Endothelial cell (in vitro differentiated cells): ENCODE results near the gene TSC1. TPM values are rescaled to one million over a fixed set of nuclear protein-coding genes. Genes with fewer than 3 reads are reported as not detected.

ENCODE experiments used
- DNase-seq: peaks from one replicate; pipeline ENCODE4 v3.0.0; 2021; ENCODE audit warnings: low spot score
- H3K27ac Mint-ChIP-seq: one replicate; pipeline ENCODE4 v1.8.0; 2021; ENCODE audit warnings: mixed read lengths, inconsistent platforms; ENCODE audit not compliant: unreplicated experiment
- H3K27me3 Mint-ChIP-seq: one replicate; pipeline ENCODE4 v1.8.0; 2021; ENCODE audit warnings: mild to moderate bottlenecking, moderate library complexity, mixed read lengths, inconsistent platforms; ENCODE audit not compliant: unreplicated experiment
- H3K36me3 Mint-ChIP-seq: one replicate; pipeline ENCODE4 v1.8.0; 2021; ENCODE audit warnings: mild to moderate bottlenecking, low read depth, mixed read lengths, inconsistent platforms; ENCODE audit not compliant: unreplicated experiment
- H3K4me1 Mint-ChIP-seq: one replicate; pipeline ENCODE4 v1.8.0; 2021; ENCODE audit warnings: mild to moderate bottlenecking, mixed read lengths, inconsistent platforms; ENCODE audit not compliant: unreplicated experiment
- H3K4me3 Mint-ChIP-seq: one replicate; pipeline ENCODE4 v1.8.0; 2021; ENCODE audit warnings: mild to moderate bottlenecking, mixed read lengths, inconsistent platforms; ENCODE audit not compliant: unreplicated experiment
- H3K9me3 Mint-ChIP-seq: one replicate; pipeline ENCODE4 v1.8.0; 2021; ENCODE audit warnings: mixed read lengths, inconsistent platforms; ENCODE audit not compliant: unreplicated experiment
- total RNA-seq: library from RNA; stranded (reverse); fragmentation: NEBNext Ultra II Directional; extraction: Animal tissue kit (Norgen Biotek cat#: 25700); gene quantifications from one replicate; pipeline ENCODE4 v1.2.1, GENCODE V29; 2021; ENCODE audit not compliant: unreplicated experiment
- TF ChIP-seq, protein P1 (sequence below): fragments of 200-600 bp; sonication (generic); IDR thresholded peaks from one replicate; pipeline ENCODE4 v1.5.0; 2021; ENCODE audit warnings: antibody characterized with exemption; ENCODE audit not compliant: unreplicated experiment

TSC1 gene
- total RNA-seq, 1 donor from 2014 or later = 65.3 TPM

DNA sequence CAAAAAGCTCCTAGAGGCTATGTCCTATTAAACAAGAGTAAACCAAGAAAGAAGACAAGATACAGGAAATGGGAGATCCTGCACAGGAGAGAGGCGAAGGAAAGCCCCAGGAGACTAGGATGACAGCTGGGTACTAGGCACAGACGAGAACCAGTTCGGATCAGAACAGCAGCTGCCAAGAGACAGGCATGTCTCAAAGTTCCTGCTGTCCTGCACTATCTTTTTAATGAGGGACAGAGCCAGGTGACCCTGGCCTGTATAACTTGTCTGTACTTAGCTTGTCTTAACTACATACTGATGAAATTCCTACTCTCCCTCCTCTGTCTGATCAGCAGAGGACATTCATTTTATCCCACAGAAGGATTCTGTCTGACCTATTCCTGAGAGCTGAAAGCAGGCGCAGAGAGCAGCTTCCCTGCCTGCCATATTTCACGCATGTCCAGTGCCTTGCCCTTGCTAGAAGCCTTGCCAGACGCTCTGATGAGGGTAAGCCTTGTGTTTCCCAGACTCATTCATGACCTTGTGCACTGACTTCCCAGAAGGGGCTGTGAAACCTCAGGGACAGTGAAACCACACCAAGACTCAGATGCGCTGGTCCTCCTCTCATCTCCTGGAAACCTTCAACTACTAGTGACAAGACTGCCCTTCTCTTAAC, 24.7 kb downstream of the TSC1 start:
- no peaks in the 10 kb centered on the region for H3K9me3 Mint-ChIP-seq
- no peak overlapping the region for H3K4me3 Mint-ChIP-seq
- DNase-seq = no peak
- TF ChIP-seq, protein P1, sequence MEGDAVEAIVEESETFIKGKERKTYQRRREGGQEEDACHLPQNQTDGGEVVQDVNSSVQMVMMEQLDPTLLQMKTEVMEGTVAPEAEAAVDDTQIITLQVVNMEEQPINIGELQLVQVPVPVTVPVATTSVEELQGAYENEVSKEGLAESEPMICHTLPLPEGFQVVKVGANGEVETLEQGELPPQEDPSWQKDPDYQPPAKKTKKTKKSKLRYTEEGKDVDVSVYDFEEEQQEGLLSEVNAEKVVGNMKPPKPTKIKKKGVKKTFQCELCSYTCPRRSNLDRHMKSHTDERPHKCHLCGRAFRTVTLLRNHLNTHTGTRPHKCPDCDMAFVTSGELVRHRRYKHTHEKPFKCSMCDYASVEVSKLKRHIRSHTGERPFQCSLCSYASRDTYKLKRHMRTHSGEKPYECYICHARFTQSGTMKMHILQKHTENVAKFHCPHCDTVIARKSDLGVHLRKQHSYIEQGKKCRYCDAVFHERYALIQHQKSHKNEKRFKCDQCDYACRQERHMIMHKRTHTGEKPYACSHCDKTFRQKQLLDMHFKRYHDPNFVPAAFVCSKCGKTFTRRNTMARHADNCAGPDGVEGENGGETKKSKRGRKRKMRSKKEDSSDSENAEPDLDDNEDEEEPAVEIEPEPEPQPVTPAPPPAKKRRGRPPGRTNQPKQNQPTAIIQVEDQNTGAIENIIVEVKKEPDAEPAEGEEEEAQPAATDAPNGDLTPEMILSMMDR = no peak
- no peak overlapping the region for H3K27ac Mint-ChIP-seq
- no peaks in the 10 kb centered on the region for H3K27me3 Mint-ChIP-seq
- no peaks in the 10 kb centered on the region for H3K4me1 Mint-ChIP-seq
- peaks cover 31% of the 10 kb centered on the region for H3K36me3 Mint-ChIP-seq

GRCh38 chr9:132914924-132915323, 29.5 kb downstream of the TSC1 start:
- Mint-ChIP-seq H3K27ac (no peak overlapping the region), H3K9me3 (no peaks in the 10 kb centered on the region), H3K36me3 (peaks cover 36% of the 10 kb centered on the region)

DNA sequence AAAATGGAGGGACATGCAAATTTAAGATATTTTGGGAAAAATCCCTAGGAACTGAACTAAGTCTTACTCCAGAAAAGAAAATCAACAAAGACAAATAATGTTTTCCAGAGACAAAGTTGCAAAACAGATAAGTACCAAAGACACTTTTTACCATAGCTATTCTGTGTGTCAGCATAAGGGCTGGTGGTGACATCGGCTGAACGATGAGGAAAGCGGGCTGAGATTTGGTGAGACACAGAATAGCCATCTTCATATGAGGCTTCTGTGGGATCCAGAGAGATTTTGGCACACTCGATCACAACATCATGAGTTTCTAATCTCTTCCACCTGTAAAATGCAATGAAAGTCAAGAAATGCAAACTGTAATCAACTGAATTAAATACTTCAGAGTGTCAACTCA, 32.3 kb downstream of the TSC1 start:
- TF ChIP-seq, protein P1 = no peak
- H3K27ac Mint-ChIP-seq = no peak overlapping the region
- no peaks in the 10 kb centered on the region for H3K27me3 Mint-ChIP-seq
- H3K9me3 Mint-ChIP-seq = no peaks in the 10 kb centered on the region
- no peaks in the 10 kb centered on the region for H3K4me1 Mint-ChIP-seq
- H3K36me3 Mint-ChIP-seq = peaks cover 26% of the 10 kb centered on the region
- DNase-seq = no peak
- no peak overlapping the region for H3K4me3 Mint-ChIP-seq

More at GRCh38 chr9:132914924-132915323, 29.5 kb downstream of the TSC1 start:
- TF ChIP-seq, protein P1 = no peak
- no peaks in the 10 kb centered on the region for H3K27me3 Mint-ChIP-seq
- DNase-seq = no peak
- no peak overlapping the region for H3K4me3 Mint-ChIP-seq
- no peaks in the 10 kb centered on the region for H3K4me1 Mint-ChIP-seq

DNA sequence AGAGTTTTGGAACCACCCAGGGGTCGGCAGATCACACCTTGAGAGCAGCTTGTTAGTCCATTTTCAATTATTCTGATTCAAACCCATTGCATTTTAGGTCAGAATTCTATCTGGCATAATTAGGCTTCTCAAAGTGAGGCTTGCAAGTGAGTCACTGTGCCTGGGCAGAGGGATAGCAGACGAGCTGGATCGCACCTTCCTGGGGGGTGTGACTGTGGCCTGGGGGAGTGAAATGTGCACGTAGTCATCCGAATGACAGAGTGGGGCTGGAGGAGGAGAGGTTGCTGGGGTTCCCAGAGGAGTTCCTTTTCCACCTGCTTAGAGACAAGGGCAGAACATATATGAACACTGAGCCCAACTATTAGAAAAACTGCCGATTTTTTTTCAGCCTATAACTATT, 34.0 kb downstream of the TSC1 start:
- H3K27ac Mint-ChIP-seq = no peak overlapping the region
- peak overlapping the region; percentile 6 for H3K4me3 Mint-ChIP-seq
- no peaks in the 10 kb centered on the region for H3K4me1 Mint-ChIP-seq
- DNase-seq = no peak
- peaks cover 26% of the 10 kb centered on the region for H3K36me3 Mint-ChIP-seq
- H3K9me3 Mint-ChIP-seq = no peaks in the 10 kb centered on the region
- H3K27me3 Mint-ChIP-seq = no peaks in the 10 kb centered on the region
- TF ChIP-seq, protein P1 = no peak

- H3K4me1 Mint-ChIP-seq = no peaks in the 10 kb centered on the region
- TF ChIP-seq, protein P1 = no peak
Measured at GRCh38 chr9:132909311-132909710, 35.1 kb downstream of the TSC1 start.

More at GRCh38 chr9:132909311-132909710, 35.1 kb downstream of the TSC1 start:
- Mint-ChIP-seq H3K27me3 (no peaks in the 10 kb centered on the region), H3K27ac (no peak overlapping the region), H3K9me3 (no peaks in the 10 kb centered on the region), H3K4me3 (no peak overlapping the region), H3K36me3 (peaks cover 29% of the 10 kb centered on the region)
- no peak for DNase-seq
